TTC549 (cell line): ENCODE results near the gene MYH9.

Source experiments
- FAIRE-seq: peaks from 2 replicates; lab custom pipeline; 2012; peaks lifted over from hg19 to GRCh38; lab: Jason Lieb, UNC

Gene MYH9

GRCh38 chr22:36330655-36331305, 57.0 kb downstream of the MYH9 start:
- no peak for FAIRE-seq

DNA sequence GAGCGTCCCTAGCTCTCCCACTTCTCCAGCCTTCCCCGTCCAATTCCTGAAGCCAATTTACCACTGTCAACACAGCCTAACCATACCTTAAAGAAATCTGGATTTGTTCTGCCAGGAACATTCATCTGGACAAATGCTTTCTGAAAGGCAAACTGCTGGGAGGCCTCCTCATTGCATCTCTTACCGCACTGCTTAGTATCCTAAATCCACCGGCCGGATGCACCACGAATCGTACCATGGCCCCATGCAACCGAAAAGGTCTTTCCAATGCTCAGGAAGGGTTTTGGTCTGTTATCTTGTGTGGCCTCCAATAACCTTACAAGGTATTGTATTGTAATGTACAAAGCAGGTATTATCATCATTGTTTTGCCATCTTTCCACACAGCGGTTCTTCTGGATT, 57.6 kb downstream of the MYH9 start:
- FAIRE-seq: no peak

DNA sequence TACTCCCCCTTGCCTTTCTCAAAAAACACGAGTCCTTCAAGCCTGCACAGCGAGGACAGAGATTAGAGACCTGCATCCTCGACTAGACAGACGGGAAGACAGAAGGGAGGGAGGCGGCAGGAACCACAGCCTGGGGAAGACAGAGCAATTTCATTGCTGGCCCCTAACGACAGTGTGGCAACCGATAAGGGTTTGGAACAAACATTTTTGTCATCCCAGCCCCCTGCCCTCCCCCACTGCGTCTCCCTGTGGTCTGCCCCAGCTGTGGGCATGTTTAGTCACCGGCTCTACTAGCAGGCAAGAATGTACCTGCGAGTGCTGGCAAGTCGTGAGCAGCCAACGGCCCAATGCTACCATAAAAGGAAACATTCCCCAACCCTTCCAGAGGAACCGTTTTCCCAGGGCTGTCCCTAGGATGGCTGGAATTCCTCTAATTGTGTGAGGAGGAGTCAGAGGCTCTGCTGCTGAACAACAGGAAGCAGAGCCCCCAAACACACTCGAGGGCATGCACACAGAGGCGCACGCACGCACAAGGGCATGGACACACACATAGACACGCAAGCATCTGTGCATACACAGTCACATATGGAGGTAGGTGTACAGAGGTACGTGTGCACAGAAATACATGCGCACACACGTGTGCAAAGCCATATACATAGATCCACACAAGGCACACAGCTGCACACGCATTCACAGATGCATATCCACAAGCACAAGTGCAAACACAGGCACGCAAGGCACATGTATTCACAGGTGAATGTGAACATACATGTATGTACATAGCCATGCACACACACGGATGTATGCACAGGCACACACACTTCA, 58.3 kb downstream of the MYH9 start:
- no peak for FAIRE-seq

DNA sequence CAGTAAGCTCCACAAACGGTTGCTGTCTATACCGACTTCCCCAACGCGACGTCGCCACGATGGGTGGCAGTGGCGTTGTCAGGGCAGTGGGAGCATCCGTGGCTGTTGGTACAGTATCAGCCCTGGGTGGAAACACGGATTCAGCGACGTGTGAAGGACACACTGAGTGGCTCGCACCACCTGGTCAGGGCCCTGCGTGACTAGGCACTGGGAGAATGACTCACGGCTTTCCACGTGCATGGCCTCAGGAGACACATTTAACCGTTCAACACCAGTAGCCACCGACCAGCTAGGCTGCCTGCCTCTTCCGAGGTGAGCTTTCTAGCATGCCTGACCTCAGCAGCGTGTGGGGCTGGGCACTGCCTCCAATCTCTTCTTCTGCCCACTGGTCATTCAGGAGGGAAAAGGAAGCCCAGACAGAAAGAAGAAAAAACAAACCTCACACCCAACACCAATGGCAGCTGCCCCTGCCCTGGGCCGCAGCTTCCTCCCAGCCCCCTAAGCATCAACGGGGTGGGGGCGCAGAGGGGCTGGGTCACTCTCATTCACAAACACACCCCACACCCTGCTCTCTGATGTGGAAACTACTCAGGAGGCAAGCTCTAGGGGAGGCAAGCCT, 59.0 kb downstream of the MYH9 start:
- FAIRE-seq: no peak

DNA sequence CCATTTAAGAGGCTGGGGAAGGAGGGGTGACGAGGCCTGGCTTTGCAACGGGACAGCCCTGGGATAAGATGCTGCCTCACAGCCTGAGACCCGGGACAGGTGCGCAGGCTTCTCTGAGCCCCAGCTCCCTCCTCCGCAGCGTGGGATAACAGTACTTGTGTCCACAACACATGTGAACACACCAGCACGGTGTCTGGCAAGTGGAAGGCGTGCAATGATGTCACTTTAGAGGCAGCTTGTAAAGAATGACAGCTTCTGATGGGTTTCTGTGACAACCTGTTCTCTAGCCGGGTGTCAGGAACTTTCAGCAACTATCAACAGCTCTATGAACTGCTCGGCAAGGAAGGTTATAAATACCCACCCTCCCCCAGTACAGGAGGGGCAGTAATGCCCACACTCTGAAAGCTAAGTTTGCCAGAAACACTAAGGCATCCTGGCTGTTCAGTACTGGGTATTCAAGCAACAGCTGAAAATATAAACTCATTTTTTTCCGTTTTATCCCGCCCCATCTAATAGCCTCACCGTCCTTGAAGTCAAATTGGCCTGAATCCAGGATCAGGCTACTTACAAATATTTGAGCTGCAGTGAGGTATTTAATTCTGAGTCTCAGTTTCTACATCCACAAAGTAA, 59.7 kb downstream of the MYH9 start:
- no peak for FAIRE-seq

- FAIRE-seq: no peak
Observed at GRCh38 chr22:36326178-36327161, 61.3 kb downstream of the MYH9 start.

- no peak for FAIRE-seq
Observed at GRCh38 chr22:36325154-36326031, 62.4 kb downstream of the MYH9 start.

DNA sequence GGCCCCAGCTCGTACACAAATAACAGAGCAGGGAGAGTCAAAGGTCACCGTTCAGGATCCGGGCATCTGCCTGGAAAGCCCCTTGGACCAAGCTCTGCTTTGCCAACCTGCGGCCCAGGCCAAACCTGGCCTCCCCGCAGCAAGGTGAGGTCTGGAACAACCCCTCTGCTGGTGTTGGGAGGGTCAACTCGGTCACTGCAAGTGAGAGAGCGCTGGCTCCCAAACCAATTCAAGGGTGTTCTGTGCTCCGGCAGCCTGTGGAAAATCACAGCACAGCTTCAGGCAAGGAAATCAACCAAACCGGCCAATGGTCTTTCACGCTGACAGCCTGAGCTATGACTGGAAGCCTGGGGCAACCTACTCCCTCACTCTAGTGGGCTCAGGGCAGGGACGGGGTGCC, 63.4 kb downstream of the MYH9 start:
- FAIRE-seq: no peak

GRCh38 chr22:36323855-36324331, 63.9 kb downstream of the MYH9 start:
- FAIRE-seq: no peak

GRCh38 chr22:36323182-36323854, 64.4 kb downstream of the MYH9 start:
- FAIRE-seq: no peak

DNA sequence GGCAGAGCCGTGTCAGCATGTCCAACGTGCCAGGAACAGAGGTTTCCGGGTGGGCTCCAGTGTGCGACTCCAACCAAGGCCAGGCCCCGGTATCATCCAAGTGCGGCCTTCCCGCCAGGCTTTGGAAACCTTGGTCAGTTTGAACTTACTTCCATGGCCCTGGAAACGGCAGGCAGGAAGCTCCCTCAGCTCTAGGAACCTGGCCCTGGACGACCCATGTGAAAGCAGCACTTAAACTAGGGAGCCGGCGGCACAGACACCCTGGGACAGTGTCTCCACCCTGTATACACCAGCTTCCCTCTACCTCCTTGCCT, 65.2 kb downstream of the MYH9 start:
- no peak for FAIRE-seq

DNA sequence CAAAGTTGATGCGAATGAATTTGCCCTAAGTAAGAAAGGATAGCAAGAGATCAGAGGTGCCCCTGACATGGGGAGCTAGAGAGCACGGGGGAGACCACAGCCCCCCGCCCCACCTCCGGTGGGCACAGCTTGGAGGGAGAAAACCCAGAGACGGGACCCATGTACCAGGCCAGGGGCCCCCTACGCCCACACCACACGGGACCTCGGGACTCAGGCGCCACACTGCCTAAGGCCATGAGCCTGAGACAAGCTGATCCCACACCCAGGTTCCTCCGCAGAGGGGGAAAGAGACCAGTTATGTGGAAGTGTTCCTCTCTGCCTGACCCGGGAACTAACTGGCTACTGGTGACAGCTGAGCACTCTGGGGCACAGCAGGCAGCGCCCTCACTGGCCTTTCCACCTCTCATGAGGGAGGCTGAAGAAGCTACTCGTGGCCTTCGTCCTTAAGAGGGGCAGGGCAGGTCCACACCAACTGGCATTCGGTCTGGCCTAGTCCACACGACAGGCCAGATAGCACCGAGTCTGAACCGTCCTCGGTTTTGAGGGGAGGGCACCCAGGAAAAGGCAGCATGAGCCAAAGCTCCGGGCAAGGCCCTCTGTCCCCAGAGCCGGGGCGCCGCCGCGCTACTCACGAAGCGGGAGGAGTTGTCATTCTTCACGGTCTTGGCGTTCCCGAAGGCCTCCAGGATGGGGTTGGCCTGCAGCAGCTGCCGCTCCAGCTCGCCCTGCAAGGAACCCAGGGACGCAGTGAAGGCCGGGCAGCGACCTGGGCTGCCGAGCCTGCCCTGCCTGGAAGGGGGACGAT, 65.8 kb downstream of the MYH9 start:
- FAIRE-seq: no peak

GRCh38 chr22:36320553-36320952, 67.2 kb downstream of the MYH9 start:
- FAIRE-seq: no peak

DNA sequence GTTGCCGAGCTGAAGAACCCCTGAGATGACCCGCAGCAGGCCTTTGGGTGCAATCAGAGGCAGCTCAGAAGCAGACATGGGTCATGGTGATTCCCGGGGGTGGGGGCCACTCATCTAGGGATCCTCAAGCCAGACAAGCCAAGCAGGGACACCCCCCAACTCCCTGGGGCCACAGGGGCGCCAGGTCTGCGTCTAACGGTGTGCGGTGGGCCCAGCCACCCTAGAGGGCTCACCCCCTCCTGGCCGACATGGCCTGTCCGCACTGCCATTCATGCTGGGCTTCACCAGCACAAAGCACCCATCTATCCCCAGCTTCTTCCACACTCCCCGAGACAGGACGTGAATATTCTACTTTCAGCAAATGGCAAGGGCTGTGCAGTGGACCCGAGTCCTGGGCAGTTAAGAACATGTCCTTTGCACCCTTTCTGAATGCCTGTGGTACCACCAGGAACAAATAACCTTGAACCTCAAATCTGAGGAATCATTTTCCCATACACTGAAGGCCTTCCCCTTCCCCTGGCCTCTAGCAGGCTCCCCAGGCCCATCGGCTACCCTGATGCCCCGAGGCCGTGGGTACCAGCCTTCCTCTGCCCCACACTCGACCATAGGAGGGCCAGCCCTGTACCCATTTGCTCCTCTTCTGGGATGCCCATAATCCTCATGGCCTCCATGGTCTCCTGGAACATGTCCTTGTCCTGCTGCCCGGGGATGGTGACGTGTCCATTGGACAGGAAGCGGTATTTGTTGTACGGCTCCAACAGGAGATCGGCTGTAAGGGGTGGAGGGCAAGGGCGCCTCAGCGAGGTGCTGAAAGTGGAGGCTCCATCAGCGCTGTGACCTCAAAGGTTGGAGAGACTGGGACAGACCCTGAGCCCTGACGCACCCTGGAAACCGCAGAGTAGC, 67.9 kb downstream of the MYH9 start:
- no peak for FAIRE-seq

DNA sequence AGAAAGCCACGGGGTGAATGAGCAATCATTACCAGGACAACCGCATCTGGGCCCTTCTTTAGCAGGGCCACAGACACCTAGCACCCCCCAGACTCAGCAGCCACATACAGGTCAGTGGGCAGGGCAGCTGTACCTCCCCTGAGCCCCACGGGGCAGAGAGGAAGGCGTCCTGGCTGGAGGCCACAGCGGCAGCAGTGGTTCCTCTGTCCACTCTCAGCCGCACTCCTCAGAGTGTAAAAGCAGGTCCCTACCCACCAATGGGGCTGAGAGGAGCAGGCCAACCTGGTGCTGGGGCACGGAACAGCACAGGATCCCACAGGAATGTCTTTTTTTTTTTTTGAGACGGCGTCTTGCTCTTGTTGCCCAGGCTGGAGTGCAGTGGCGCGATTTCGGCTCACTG, 69.3 kb downstream of the MYH9 start:
- no peak for FAIRE-seq

- FAIRE-seq: no peak
Observed at GRCh38 chr22:36317658-36318271, 70.0 kb downstream of the MYH9 start.

- no peak for FAIRE-seq
Observed at GRCh38 chr22:36316419-36316818, 71.3 kb downstream of the MYH9 start.

GRCh38 chr22:36315325-36315724, 72.4 kb downstream of the MYH9 start:
- no peak for FAIRE-seq
